NAMALWA (cell line): Measurements from ENCODE around the gene TCHP.
"Not testable (repeated sequence)": the region's sequence is repeated elsewhere in the genome, so short reads cannot be mapped to it uniquely, and the experiment has no call there.

Source experiments
- DNase-seq: peaks from one replicate; pipeline ENCODE4 v3.0.0-alpha.2; 2015; ENCODE audit warnings: low spot score

Gene TCHP

GRCh38 chr12:109879351-109880042 lies 20.6 kb upstream of the TCHP start:
- DNase-seq = peak; percentile 20

GRCh38 chr12:109880043-109880931 lies 19.8 kb upstream of the TCHP start, which contains the start of gene GLTP:
Gene GLTP (minus strand): TSS chr12:109880541. CDS start chr12:109880374, 167 bp downstream.
- peak; percentile 89 for DNase-seq

- DNase-seq = no peak
Observed at GRCh38 chr12:109880938-109881337, 19.1 kb upstream of the TCHP start.

GRCh38 chr12:109881752-109882151 lies 18.3 kb upstream of the TCHP start:
- no peak for DNase-seq

GRCh38 chr12:109883461-109883860 lies 16.6 kb upstream of the TCHP start:
- no peak for DNase-seq

- no peak for DNase-seq
Observed at GRCh38 chr12:109885616-109886015, 14.5 kb upstream of the TCHP start.

- DNase-seq = peak; percentile 19
Observed at GRCh38 chr12:109888179-109889020, 11.7 kb upstream of the TCHP start.

- no peak for DNase-seq
Observed at GRCh38 chr12:109890620-109891170, 9.4 kb upstream of the TCHP start.

- DNase-seq = not testable (repeated sequence)
Observed at GRCh38 chr12:109891731-109892130, 8.3 kb upstream of the TCHP start.

GRCh38 chr12:109892165-109892715 lies 7.8 kb upstream of the TCHP start:
- no peak for DNase-seq

GRCh38 chr12:109892748-109893147 lies 7.3 kb upstream of the TCHP start:
- DNase-seq = peak; percentile 42

- DNase-seq = peak; percentile 25
Observed at GRCh38 chr12:109893261-109893995, 6.6 kb upstream of the TCHP start.

- DNase-seq = no peak
Observed at GRCh38 chr12:109894939-109895338, 5.1 kb upstream of the TCHP start.

GRCh38 chr12:109896188-109896587 lies 3.9 kb upstream of the TCHP start:
- DNase-seq = no peak

GRCh38 chr12:109897029-109897428 lies 3.0 kb upstream of the TCHP start:
- no peak for DNase-seq

GRCh38 chr12:109899345-109899744 lies 729 bp upstream of the TCHP start:
- not testable (repeated sequence) for DNase-seq

GRCh38 chr12:109900752-109901580 lies 892 bp downstream of the TCHP start:
- peak; percentile 39 for DNase-seq

- no peak for DNase-seq
Observed at GRCh38 chr12:109902891-109903418, 2.9 kb downstream of the TCHP start.

- no peak for DNase-seq
Observed at GRCh38 chr12:109905301-109905700, 5.2 kb downstream of the TCHP start.
